Activated T-cell treated with anti-CD3 and anti-CD28 coated beads for 1 hour (primary cell): Measurements from ENCODE around the gene TBC1D17.
A peak's percentile ranks its signal among the peaks of the same experiment; 100 is the strongest.
"Not testable (repeated sequence)": the region's sequence is repeated elsewhere in the genome, so short reads cannot be mapped to it uniquely, and the experiment has no call there.

Experiments used
- DNase-seq: peaks from one replicate; pipeline ENCODE4 v3.0.0-alpha.2; 2020; ENCODE audit warnings: low read depth

Gene TBC1D17

GRCh38 chr19:49921871-49922795 lies 44.6 kb downstream of the TBC1D17 start:
- no peak for DNase-seq

GRCh38 chr19:49923055-49924003 lies 45.8 kb downstream of the TBC1D17 start:
- DNase-seq, result no peak

- DNase-seq, result no peak
Observed at GRCh38 chr19:49924004-49924880, 46.7 kb downstream of the TBC1D17 start.

- DNase-seq, result not testable (repeated sequence)
Observed at GRCh38 chr19:49924881-49925210, 47.3 kb downstream of the TBC1D17 start.

GRCh38 chr19:49925486-49925885 lies 48.0 kb downstream of the TBC1D17 start:
- no peak for DNase-seq

- DNase-seq, result no peak
Observed at GRCh38 chr19:49926515-49926914, 49.0 kb downstream of the TBC1D17 start.

- DNase-seq, result no peak
Observed at GRCh38 chr19:49927526-49928264, 50.2 kb downstream of the TBC1D17 start.

- DNase-seq, result peak; percentile 96
Observed at GRCh38 chr19:49929121-49929610, 51.7 kb downstream of the TBC1D17 start, which contains the start of the genes ATF5 and NUP62. TSS of gene ATF5 (plus strand) at chr19:49929205. CDS start at chr19:49930851, 1,646 bp downstream. TSS of gene NUP62 (minus strand) at chr19:49929504. CDS start at chr19:49909807, 19,697 bp downstream.

GRCh38 chr19:49929611-49930482 lies 52.3 kb downstream of the TBC1D17 start:
- DNase-seq, result peak; percentile 83

GRCh38 chr19:49930483-49931011 lies 53.0 kb downstream of the TBC1D17 start:
- DNase-seq, result no peak

GRCh38 chr19:49931293-49932040 lies 54.0 kb downstream of the TBC1D17 start:
- no peak for DNase-seq

- DNase-seq, result no peak
Observed at GRCh38 chr19:49932041-49932451, 54.5 kb downstream of the TBC1D17 start.

GRCh38 chr19:49932731-49933131 lies 55.2 kb downstream of the TBC1D17 start:
- DNase-seq, result peak; percentile 11

- no peak for DNase-seq
Observed at GRCh38 chr19:49933643-49934042, 56.1 kb downstream of the TBC1D17 start.

GRCh38 chr19:49936549-49936948 lies 59.0 kb downstream of the TBC1D17 start:
- DNase-seq, result no peak

GRCh38 chr19:49937750-49938381 lies 60.4 kb downstream of the TBC1D17 start:
- peak; percentile 80 for DNase-seq
